Activated CD4-positive, alpha-beta memory T cell treated with anti-CD3 and anti-CD28 coated beads, Interleukin-2, amount 10 ng/mL, durations not matched to agents 7 days and 5 days (primary cell): ENCODE measurements around the gene PPP3CA. TPM values are rescaled to one million over a fixed set of nuclear protein-coding genes. Genes with fewer than 3 reads are reported as not detected.

Source experiments
- CTCF ChIA-PET: fragments of 350-600 bp; sonication (Branson Sonifier 250); formaldehyde crosslinking; loops from one replicate; lab custom pipeline; 2021; ENCODE audit warnings: antibody characterized with exemption, inconsistent platforms; lab: Charles Lee
- POLR2A ChIA-PET: fragments of 350-600 bp; sonication (Branson Sonifier 250); formaldehyde crosslinking; loops from one replicate; lab custom pipeline; 2021; ENCODE audit warnings: antibody characterized with exemption; lab: Charles Lee
- DNase-seq: peaks from one replicate; pipeline ENCODE4 v3.0.0-alpha.2; 2020
- H3K27ac Mint-ChIP-seq: one replicate; pipeline ENCODE4 v1.8.0; 2021; ENCODE audit warnings: mild to moderate bottlenecking, mixed read lengths
- H3K27me3 Mint-ChIP-seq: one replicate; pipeline ENCODE4 v1.8.0; 2021; ENCODE audit warnings: mixed read lengths
- H3K36me3 Mint-ChIP-seq: one replicate; pipeline ENCODE4 v1.8.0; 2021; ENCODE audit warnings: low read depth, mixed read lengths
- H3K4me1 Mint-ChIP-seq: one replicate; pipeline ENCODE4 v1.8.0; 2021; ENCODE audit warnings: mixed read lengths
- H3K4me3 Mint-ChIP-seq: one replicate; pipeline ENCODE4 v1.8.0; 2021; ENCODE audit warnings: mild to moderate bottlenecking, mixed read lengths
- H3K9me3 Mint-ChIP-seq: one replicate; pipeline ENCODE4 v1.8.0; 2021; ENCODE audit warnings: mixed read lengths
- total RNA-seq, 2 experiments: library from RNA; stranded (reverse); gene quantifications; one replicate each; pipeline ENCODE4 v1.2.3, GENCODE V29; 2021

Gene PPP3CA
- total RNA-seq, 2 experiments from 2014 or later: 45.5 to 48.6 TPM

GRCh38 chr4:101230801-101231426 lies 116.4 kb downstream of the PPP3CA start:
- H3K4me1 Mint-ChIP-seq: peaks cover 7% of the 10 kb centered on the region
- peaks cover 3% of the 10 kb centered on the region for H3K9me3 Mint-ChIP-seq
- no peak for DNase-seq
- peaks cover 3% of the 10 kb centered on the region for H3K36me3 Mint-ChIP-seq
- no peak overlapping the region for H3K4me3 Mint-ChIP-seq
- ChIA-PET POLR2A (no interaction called here), CTCF (interaction anchor here (0.6 kb wide), 1 partner anchor 57 kb away, joined by 4 read pairs; no protein-coding TSS in a partner anchor)
- no peak overlapping the region for H3K27ac Mint-ChIP-seq
- H3K27me3 Mint-ChIP-seq: no peaks in the 10 kb centered on the region

DNA sequence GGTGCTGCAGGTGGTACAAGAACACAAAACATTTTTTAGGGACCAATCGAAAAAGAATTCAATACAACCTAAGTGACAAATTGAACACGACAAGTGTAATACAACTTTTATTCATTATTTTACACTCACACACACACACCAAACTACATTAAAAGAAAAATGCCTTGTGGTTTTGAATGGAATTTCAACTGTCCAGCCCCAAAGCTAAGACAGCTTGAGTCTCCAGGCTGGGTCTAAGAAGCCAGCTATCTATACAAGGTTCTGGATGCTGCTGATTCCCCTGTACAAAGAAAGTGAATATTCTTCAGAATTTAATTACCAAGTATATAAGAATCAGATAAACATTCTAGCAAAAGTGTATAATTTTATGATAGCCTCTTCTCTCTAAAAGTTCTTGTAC lies 118.2 kb downstream of the PPP3CA start:
- no peak overlapping the region for H3K4me3 Mint-ChIP-seq
- CTCF ChIA-PET: no interaction called here
- POLR2A ChIA-PET: no interaction called here
- no peak for DNase-seq
- H3K27ac Mint-ChIP-seq: no peak overlapping the region
- peaks cover 3% of the 10 kb centered on the region for H3K36me3 Mint-ChIP-seq
- H3K4me1 Mint-ChIP-seq: peaks cover 11% of the 10 kb centered on the region
- peaks cover 3% of the 10 kb centered on the region for H3K9me3 Mint-ChIP-seq
- no peaks in the 10 kb centered on the region for H3K27me3 Mint-ChIP-seq

- Mint-ChIP-seq H3K36me3 (peaks cover 3% of the 10 kb centered on the region), H3K27ac (no peak overlapping the region), H3K27me3 (no peaks in the 10 kb centered on the region), H3K4me3 (no peak overlapping the region), H3K9me3 (peaks cover 3% of the 10 kb centered on the region), H3K4me1 (peaks cover 11% of the 10 kb centered on the region)
- ChIA-PET POLR2A (no interaction called here), CTCF (no interaction called here)
- DNase-seq: no peak
Observed at GRCh38 chr4:101227715-101228114, 119.6 kb downstream of the PPP3CA start.

DNA sequence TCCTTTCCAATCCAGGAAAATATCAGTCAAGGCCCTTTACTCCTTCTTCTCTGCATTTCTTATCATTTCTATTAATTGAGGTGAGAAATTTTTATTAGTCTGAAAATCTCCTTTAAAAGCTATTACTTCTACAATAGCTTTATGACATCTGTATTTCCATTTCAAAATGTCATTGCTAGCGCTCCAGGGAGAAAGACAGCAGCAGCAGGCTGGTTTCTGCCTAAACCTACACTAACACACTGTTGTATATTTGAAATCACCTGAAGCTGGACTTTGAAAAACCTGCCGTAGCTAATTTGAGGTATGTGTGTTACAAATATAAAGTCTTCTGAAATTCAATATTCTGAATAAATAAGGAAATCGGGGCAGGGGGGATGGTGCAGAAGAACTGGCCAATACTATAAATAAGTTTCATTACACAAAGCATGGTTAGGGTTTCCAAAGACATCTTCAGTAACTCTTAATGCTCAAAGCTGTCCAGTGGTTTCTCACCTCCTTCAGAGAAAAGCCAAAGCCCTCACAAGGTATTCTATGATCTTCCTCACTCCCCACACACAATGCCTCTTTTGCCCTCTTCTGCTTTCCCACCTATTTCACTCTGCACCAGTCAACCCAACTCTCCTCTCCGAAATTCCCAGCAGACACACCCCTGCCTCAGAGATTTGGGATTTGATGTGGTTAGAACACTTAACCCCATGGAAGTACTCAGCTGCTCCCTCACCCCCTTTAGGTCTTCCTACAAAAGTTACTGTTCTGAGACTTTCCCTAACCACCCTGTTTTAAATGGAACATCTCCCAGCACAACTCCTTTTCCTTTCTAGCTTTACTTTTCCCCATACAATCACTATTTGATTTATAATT lies 122.7 kb downstream of the PPP3CA start:
- H3K4me1 Mint-ChIP-seq: peaks cover 5% of the 10 kb centered on the region
- no peak overlapping the region for H3K4me3 Mint-ChIP-seq
- ChIA-PET POLR2A (interaction anchor here (1.0 kb wide), 1 partner anchor 62 kb away, joined by 3 read pairs; no protein-coding TSS in a partner anchor), CTCF (no interaction called here)
- DNase-seq: no peak
- H3K9me3 Mint-ChIP-seq: peaks cover 3% of the 10 kb centered on the region
- H3K27ac Mint-ChIP-seq: no peak overlapping the region
- peaks cover 3% of the 10 kb centered on the region for H3K36me3 Mint-ChIP-seq
- no peaks in the 10 kb centered on the region for H3K27me3 Mint-ChIP-seq

- no peak for DNase-seq
- Mint-ChIP-seq H3K9me3 (no peaks in the 10 kb centered on the region), H3K4me1 (peaks cover 4% of the 10 kb centered on the region), H3K4me3 (no peak overlapping the region), H3K27me3 (no peaks in the 10 kb centered on the region), H3K36me3 (no peaks in the 10 kb centered on the region), H3K27ac (no peak overlapping the region)
- ChIA-PET CTCF (no interaction called here), POLR2A (no interaction called here)
Observed at GRCh38 chr4:101222156-101222845, 125.0 kb downstream of the PPP3CA start.

GRCh38 chr4:101221294-101221693 lies 126.0 kb downstream of the PPP3CA start:
- no peak for DNase-seq
- ChIA-PET POLR2A (no interaction called here), CTCF (no interaction called here)
- Mint-ChIP-seq H3K27ac (no peak overlapping the region), H3K4me3 (no peak overlapping the region), H3K36me3 (no peaks in the 10 kb centered on the region), H3K4me1 (peaks cover 4% of the 10 kb centered on the region), H3K27me3 (no peaks in the 10 kb centered on the region), H3K9me3 (no peaks in the 10 kb centered on the region)

- no peak overlapping the region for H3K4me3 Mint-ChIP-seq
- no peaks in the 10 kb centered on the region for H3K9me3 Mint-ChIP-seq
- no peaks in the 10 kb centered on the region for H3K36me3 Mint-ChIP-seq
- POLR2A ChIA-PET: no interaction called here
- CTCF ChIA-PET: no interaction called here
- no peak overlapping the region for H3K27ac Mint-ChIP-seq
- H3K4me1 Mint-ChIP-seq: peaks cover 3% of the 10 kb centered on the region
- DNase-seq: no peak
- no peaks in the 10 kb centered on the region for H3K27me3 Mint-ChIP-seq
Observed at GRCh38 chr4:101218894-101219293, 128.4 kb downstream of the PPP3CA start.

DNA sequence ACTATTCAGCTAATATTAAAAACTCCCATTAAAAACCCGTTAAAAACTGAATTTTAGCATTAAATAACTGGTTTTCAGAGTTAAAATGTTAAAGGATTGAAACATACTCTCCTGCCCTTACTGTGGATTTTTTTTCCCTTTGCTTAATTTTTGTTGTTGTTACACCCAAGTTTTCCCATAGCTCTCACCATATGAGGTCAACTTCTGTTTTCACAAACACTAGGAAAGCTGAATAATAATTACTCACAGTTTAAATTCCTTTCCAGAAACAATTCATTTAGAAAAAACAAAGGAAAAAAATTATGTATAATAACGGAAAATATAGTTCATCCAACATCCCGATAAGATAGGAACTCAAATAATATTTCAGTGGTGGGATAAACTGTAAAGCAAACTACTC lies 129.0 kb downstream of the PPP3CA start:
- CTCF ChIA-PET: no interaction called here
- peaks cover 3% of the 10 kb centered on the region for H3K4me1 Mint-ChIP-seq

DNA sequence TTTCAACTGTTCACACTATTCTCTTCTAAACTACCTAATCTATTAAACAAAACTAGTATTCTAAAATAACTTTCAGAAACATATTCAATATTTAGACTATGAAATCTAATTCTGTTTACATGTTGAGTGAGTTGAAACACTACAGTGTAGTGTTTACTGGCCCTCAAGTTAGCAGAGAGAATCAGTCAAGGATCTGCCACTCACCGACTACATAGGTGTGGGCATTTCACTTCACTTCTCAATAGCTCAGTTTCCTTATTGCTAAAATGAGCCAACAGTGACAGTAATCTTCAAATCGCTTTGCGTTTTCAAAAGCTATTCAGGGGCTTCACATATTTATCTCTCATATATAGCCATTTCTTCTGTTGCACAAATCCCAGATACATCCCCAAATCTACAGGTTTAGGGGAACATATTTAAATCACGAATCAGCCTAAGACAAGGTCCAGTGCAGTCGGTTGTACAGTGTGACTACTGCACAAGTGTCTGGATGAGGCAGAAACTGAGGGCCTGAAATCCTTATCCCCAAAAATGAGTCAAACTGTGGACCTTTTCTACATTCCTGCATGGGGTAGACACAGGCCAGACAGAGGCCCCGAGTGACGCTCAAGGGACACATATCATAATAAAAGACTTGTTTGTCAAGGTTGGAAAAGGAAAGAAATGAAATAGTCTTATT lies 129.8 kb downstream of the PPP3CA start:
- H3K4me1 Mint-ChIP-seq: peaks cover 3% of the 10 kb centered on the region
- CTCF ChIA-PET: no interaction called here
- H3K36me3 Mint-ChIP-seq: no peaks in the 10 kb centered on the region
- no peak overlapping the region for H3K4me3 Mint-ChIP-seq
- H3K27me3 Mint-ChIP-seq: no peaks in the 10 kb centered on the region
- no peak for DNase-seq
- POLR2A ChIA-PET: interaction anchor here (0.7 kb wide), 1 partner anchor 130 kb away, joined by 3 read pairs; the partner anchor contains the start of gene PPP3CA
- no peaks in the 10 kb centered on the region for H3K9me3 Mint-ChIP-seq
- H3K27ac Mint-ChIP-seq: no peak overlapping the region

More for the DNA sequence above, 129.0 kb downstream of the PPP3CA start:
- no peaks in the 10 kb centered on the region for H3K27me3 Mint-ChIP-seq
- no peaks in the 10 kb centered on the region for H3K9me3 Mint-ChIP-seq
- no peak overlapping the region for H3K4me3 Mint-ChIP-seq
- POLR2A ChIA-PET: interaction anchor here (0.7 kb wide), 1 partner anchor 129 kb away, joined by 3 read pairs; the partner anchor contains the start of gene PPP3CA
- no peaks in the 10 kb centered on the region for H3K36me3 Mint-ChIP-seq
- H3K27ac Mint-ChIP-seq: no peak overlapping the region
- DNase-seq: no peak

GRCh38 chr4:101211146-101211553 lies 136.2 kb downstream of the PPP3CA start:
- Mint-ChIP-seq H3K36me3 (peaks cover 5% of the 10 kb centered on the region), H3K4me1 (peaks cover 11% of the 10 kb centered on the region), H3K27ac (no peak overlapping the region), H3K27me3 (no peaks in the 10 kb centered on the region), H3K9me3 (peaks cover 1% of the 10 kb centered on the region), H3K4me3 (no peak overlapping the region)
- CTCF ChIA-PET: no interaction called here
- POLR2A ChIA-PET: no interaction called here
- DNase-seq: no peak

- POLR2A ChIA-PET: no interaction called here
- DNase-seq: no peak
- no peak overlapping the region for H3K4me3 Mint-ChIP-seq
Observed at GRCh38 chr4:101210331-101210730, 137.0 kb downstream of the PPP3CA start.

DNA sequence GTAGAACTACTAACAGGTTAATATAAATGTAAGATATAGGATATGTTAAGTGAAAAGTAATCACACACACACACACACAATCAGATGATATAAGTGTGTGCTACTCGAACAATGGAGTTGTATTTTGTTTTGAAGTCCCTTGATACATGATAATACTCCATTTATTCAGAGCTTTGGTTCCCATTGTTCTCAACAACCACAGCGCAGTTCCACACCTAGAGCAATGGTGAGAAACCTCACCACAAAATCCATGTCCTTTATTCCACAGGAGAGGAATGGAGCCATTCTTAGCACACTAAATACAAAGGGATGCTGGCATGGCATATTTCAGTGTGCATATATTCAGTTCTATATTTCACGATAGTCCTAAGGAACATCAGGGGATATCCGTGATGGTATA lies 139.2 kb downstream of the PPP3CA start:
- ChIA-PET POLR2A (no interaction called here), CTCF (no interaction called here)
- H3K36me3 Mint-ChIP-seq: peaks cover 10% of the 10 kb centered on the region
- no peak for DNase-seq
- H3K4me3 Mint-ChIP-seq: no peak overlapping the region
- H3K27me3 Mint-ChIP-seq: no peaks in the 10 kb centered on the region
- peaks cover 1% of the 10 kb centered on the region for H3K9me3 Mint-ChIP-seq
- H3K4me1 Mint-ChIP-seq: peaks cover 22% of the 10 kb centered on the region
- H3K27ac Mint-ChIP-seq: no peak overlapping the region

More at GRCh38 chr4:101210331-101210730, 137.0 kb downstream of the PPP3CA start:
- peaks cover 8% of the 10 kb centered on the region for H3K36me3 Mint-ChIP-seq
- peaks cover 1% of the 10 kb centered on the region for H3K9me3 Mint-ChIP-seq
- CTCF ChIA-PET: no interaction called here
- no peak overlapping the region for H3K27ac Mint-ChIP-seq
- no peaks in the 10 kb centered on the region for H3K27me3 Mint-ChIP-seq
- H3K4me1 Mint-ChIP-seq: peaks cover 19% of the 10 kb centered on the region
